ENCODE measurements around the gene STAG1.

DNA sequence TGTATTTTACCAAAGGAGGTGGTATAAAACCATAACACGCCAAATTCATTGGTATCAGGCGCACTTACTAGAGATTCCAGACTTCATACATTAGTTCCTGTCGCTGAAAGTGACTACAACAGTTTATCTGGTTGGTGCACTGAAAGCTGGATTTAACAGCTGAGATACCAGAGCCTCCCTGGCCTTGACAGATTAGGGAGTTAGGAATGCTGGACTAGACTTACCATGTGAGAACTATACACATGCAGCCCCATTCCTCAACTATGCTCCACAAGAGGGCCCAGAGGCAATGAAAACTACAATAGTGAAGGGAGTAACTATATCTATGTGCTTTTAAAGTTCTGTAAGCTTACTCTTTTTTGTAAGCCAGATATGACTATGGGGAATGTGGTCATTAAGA lies 174.4 kb downstream of the STAG1 start:
- TF ChIP-seq, protein P1, sequence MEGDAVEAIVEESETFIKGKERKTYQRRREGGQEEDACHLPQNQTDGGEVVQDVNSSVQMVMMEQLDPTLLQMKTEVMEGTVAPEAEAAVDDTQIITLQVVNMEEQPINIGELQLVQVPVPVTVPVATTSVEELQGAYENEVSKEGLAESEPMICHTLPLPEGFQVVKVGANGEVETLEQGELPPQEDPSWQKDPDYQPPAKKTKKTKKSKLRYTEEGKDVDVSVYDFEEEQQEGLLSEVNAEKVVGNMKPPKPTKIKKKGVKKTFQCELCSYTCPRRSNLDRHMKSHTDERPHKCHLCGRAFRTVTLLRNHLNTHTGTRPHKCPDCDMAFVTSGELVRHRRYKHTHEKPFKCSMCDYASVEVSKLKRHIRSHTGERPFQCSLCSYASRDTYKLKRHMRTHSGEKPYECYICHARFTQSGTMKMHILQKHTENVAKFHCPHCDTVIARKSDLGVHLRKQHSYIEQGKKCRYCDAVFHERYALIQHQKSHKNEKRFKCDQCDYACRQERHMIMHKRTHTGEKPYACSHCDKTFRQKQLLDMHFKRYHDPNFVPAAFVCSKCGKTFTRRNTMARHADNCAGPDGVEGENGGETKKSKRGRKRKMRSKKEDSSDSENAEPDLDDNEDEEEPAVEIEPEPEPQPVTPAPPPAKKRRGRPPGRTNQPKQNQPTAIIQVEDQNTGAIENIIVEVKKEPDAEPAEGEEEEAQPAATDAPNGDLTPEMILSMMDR (IDR thresholded peaks at IDR 0.05) = no peak
- TF ChIP-seq EP300 (IDR thresholded peaks at IDR 0.05) = no peak
